SK-N-SH treated with all-trans-retinoic acid at 6 μM for 48 hours (cell line): ENCODE measurements around the gene APOB.

Experiments used
- ATAC-seq: fragments of 200-7000 bp; cut with Tn5 transposase; 3 replicates; pipeline ENCODE4 v1.9.1; 2020; ENCODE audit warnings: mild to moderate bottlenecking, moderate library complexity
- ARNTL ChIP-seq: fragments of 450-650 bp; formaldehyde crosslinking; IDR thresholded peaks from 2 replicates; pipeline ENCODE4 v1.5.0; 2020; ENCODE audit warnings: low read depth, mild to moderate bottlenecking, moderate library complexity, borderline replicate concordance
- BACH2 ChIP-seq: fragments of 250-450 bp; sonication (Bioruptor Pico); IDR thresholded peaks from 2 replicates; pipeline ENCODE4 v1.9.0; 2021; ENCODE audit warnings: mild to moderate bottlenecking, borderline replicate concordance
- CSDC2 ChIP-seq: fragments of 250-450 bp; sonication (Bioruptor Pico); IDR thresholded peaks from 2 replicates; pipeline ENCODE4 v1.5.0; 2020; ENCODE audit warnings: mild to moderate bottlenecking, moderate library complexity
- ESRRG ChIP-seq: fragments of 250-450 bp; sonication (Bioruptor Pico); IDR thresholded peaks from 2 replicates; pipeline ENCODE4 v1.6.1; 2021; ENCODE audit warnings: mild to moderate bottlenecking
- GLIS3 ChIP-seq: fragments of 250-450 bp; sonication (Bioruptor Pico); IDR thresholded peaks from 2 replicates; pipeline ENCODE4 v1.5.0; 2020; ENCODE audit warnings: mild to moderate bottlenecking, moderate library complexity
- ISL1 ChIP-seq: fragments of 250-450 bp; sonication (Bioruptor Pico); IDR thresholded peaks from 2 replicates; pipeline ENCODE4 v2.1.2; 2022; ENCODE audit warnings: mild to moderate bottlenecking, moderate library complexity
- OSR1 ChIP-seq: fragments of 250-450 bp; sonication (Bioruptor Pico); IDR thresholded peaks from 2 replicates; pipeline ENCODE4 v1.8.0; 2022; ENCODE audit warnings: moderate library complexity, mild to moderate bottlenecking, inconsistent platforms
- PATZ1 ChIP-seq: fragments of 250-450 bp; sonication (Bioruptor Pico); IDR thresholded peaks from 2 replicates; pipeline ENCODE4 v1.8.0; 2020; ENCODE audit warnings: mild to moderate bottlenecking, moderate library complexity, borderline replicate concordance
- PPARA ChIP-seq: fragments of 250-450 bp; sonication (Bioruptor Pico); IDR thresholded peaks from 2 replicates; pipeline ENCODE4 v1.5.0; 2020; ENCODE audit warnings: mild to moderate bottlenecking, borderline replicate concordance
- RARB ChIP-seq: fragments of 250-450 bp; sonication (Bioruptor Pico); IDR thresholded peaks from 2 replicates; pipeline ENCODE4 v1.8.0; 2021; ENCODE audit warnings: mild to moderate bottlenecking, moderate library complexity
- TCF4 ChIP-seq: fragments of 250-450 bp; sonication (Bioruptor Pico); IDR thresholded peaks from 2 replicates; pipeline ENCODE4 v1.8.0; 2021; ENCODE audit warnings: mild to moderate bottlenecking, moderate library complexity, borderline replicate concordance
- TOX ChIP-seq: fragments of 250-450 bp; sonication (Bioruptor Pico); IDR thresholded peaks from 2 replicates; pipeline ENCODE4 v1.8.0; 2021; ENCODE audit warnings: mild to moderate bottlenecking, moderate library complexity, borderline replicate concordance
- ZFP30 ChIP-seq: fragments of 450-650 bp; formaldehyde crosslinking; IDR thresholded peaks from 2 replicates; pipeline ENCODE4 v1.5.0; 2022; ENCODE audit warnings: mild to moderate bottlenecking, moderate library complexity
- ZNF565 ChIP-seq: fragments of 450-650 bp; formaldehyde crosslinking; conservative IDR thresholded peaks from 2 replicates; pipeline ENCODE4 v1.5.0; 2020; ENCODE audit warnings: low read depth, mild to moderate bottlenecking, moderate library complexity
- ZNF8 ChIP-seq: fragments of 450-650 bp; formaldehyde crosslinking; IDR thresholded peaks from 2 replicates; pipeline ENCODE4 v1.5.0; 2020; ENCODE audit warnings: mild to moderate bottlenecking, moderate library complexity
- TF ChIP-seq, protein P1 (sequence below): fragments of 250-450 bp; sonication (Bioruptor Pico); IDR thresholded peaks from 2 replicates; pipeline ENCODE4 v1.5.0; 2020; ENCODE audit warnings: mild to moderate bottlenecking, moderate library complexity
- TF ChIP-seq, protein P2 (sequence below): fragments of 250-450 bp; sonication (Bioruptor Pico); IDR thresholded peaks from 2 replicates; pipeline ENCODE4 v1.5.1; 2021; ENCODE audit warnings: mild to moderate bottlenecking, moderate library complexity
- TF ChIP-seq, protein P3 (sequence below): fragments of 250-450 bp; sonication (Bioruptor Pico); IDR thresholded peaks from 2 replicates; pipeline ENCODE4 v1.8.0; 2021; ENCODE audit warnings: low read depth, mild to moderate bottlenecking, moderate library complexity, borderline replicate concordance

Gene APOB

DNA sequence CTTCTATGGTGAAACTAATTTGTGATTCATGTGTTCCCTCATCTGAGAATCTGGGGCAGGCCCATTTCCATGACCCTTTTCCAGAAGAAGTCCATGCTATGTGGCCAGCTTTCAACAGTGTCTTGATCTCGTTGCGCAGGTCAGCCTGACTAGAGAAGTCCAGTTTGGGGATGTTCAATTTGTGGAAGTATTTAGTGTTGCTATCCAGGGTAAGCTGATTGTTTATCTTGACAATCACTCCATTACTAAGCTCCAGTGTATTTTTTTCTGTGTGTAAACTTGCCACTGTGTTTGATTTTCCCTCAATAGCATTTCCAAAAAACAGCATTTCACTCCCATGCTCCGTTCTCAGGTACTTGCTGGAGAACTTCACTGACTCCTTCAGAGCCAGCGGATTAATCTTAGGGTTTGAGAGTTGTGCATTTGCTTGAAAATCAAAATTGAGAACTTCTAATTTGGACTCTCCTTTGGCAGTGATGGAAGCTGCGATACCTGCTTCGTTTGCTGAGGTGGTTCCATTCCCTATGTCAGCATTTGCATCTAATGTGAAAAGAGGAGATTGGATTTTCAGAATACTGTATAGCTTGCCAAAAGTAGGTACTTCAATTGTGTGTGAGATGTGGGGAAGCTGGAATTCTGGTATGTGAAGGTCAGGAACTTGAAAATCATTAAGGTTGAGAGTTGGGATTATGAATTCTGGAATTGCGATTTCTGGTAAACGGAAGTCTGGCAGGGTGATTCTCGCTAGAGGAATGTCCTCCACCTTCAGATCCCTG is 35.7 kb downstream of the APOB start:
- no peak for ATAC-seq
- TF ChIP-seq PPARA (CRISPR knock-in tag) (no peak), PATZ1 (CRISPR knock-in tag) (no peak), TOX (CRISPR knock-in tag) (no peak), ZNF565 (CRISPR knock-in tag) (no peak), CSDC2 (no peak), GLIS3 (CRISPR knock-in tag) (no peak), RARB (CRISPR knock-in tag) (no peak)
- TF ChIP-seq, protein P1, sequence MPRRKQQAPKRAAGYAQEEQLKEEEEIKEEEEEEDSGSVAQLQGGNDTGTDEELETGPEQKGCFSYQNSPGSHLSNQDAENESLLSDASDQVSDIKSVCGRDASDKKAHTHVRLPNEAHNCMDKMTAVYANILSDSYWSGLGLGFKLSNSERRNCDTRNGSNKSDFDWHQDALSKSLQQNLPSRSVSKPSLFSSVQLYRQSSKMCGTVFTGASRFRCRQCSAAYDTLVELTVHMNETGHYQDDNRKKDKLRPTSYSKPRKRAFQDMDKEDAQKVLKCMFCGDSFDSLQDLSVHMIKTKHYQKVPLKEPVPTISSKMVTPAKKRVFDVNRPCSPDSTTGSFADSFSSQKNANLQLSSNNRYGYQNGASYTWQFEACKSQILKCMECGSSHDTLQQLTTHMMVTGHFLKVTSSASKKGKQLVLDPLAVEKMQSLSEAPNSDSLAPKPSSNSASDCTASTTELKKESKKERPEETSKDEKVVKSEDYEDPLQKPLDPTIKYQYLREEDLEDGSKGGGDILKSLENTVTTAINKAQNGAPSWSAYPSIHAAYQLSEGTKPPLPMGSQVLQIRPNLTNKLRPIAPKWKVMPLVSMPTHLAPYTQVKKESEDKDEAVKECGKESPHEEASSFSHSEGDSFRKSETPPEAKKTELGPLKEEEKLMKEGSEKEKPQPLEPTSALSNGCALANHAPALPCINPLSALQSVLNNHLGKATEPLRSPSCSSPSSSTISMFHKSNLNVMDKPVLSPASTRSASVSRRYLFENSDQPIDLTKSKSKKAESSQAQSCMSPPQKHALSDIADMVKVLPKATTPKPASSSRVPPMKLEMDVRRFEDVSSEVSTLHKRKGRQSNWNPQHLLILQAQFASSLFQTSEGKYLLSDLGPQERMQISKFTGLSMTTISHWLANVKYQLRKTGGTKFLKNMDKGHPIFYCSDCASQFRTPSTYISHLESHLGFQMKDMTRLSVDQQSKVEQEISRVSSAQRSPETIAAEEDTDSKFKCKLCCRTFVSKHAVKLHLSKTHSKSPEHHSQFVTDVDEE (CRISPR knock-in tag): no peak
- TF ChIP-seq, all 23 proteins: peak for 0

GRCh38 chr2:21007129-21008013 is 36.5 kb downstream of the APOB start:
- no peak for TF ChIP-seq PATZ1 (CRISPR knock-in tag)
- TF ChIP-seq OSR1 (CRISPR knock-in tag): no peak
- TF ChIP-seq GLIS3 (CRISPR knock-in tag): no peak
- TF ChIP-seq ESRRG (CRISPR knock-in tag): no peak
- TF ChIP-seq, protein P2, sequence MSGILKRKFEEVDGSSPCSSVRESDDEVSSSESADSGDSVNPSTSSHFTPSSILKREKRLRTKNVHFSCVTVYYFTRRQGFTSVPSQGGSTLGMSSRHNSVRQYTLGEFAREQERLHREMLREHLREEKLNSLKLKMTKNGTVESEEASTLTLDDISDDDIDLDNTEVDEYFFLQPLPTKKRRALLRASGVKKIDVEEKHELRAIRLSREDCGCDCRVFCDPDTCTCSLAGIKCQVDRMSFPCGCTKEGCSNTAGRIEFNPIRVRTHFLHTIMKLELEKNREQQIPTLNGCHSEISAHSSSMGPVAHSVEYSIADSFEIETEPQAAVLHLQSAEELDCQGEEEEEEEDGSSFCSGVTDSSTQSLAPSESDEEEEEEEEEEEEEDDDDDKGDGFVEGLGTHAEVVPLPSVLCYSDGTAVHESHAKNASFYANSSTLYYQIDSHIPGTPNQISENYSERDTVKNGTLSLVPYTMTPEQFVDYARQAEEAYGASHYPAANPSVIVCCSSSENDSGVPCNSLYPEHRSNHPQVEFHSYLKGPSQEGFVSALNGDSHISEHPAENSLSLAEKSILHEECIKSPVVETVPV (CRISPR knock-in tag): no peak
- no peak for TF ChIP-seq TCF4 (CRISPR knock-in tag)
- no peak for TF ChIP-seq ZNF565 (CRISPR knock-in tag)
- TF ChIP-seq TOX (CRISPR knock-in tag): no peak
- no peak for TF ChIP-seq BACH2 (CRISPR knock-in tag)
- no peak for TF ChIP-seq ARNTL (CRISPR knock-in tag)
- ATAC-seq: no peak

DNA sequence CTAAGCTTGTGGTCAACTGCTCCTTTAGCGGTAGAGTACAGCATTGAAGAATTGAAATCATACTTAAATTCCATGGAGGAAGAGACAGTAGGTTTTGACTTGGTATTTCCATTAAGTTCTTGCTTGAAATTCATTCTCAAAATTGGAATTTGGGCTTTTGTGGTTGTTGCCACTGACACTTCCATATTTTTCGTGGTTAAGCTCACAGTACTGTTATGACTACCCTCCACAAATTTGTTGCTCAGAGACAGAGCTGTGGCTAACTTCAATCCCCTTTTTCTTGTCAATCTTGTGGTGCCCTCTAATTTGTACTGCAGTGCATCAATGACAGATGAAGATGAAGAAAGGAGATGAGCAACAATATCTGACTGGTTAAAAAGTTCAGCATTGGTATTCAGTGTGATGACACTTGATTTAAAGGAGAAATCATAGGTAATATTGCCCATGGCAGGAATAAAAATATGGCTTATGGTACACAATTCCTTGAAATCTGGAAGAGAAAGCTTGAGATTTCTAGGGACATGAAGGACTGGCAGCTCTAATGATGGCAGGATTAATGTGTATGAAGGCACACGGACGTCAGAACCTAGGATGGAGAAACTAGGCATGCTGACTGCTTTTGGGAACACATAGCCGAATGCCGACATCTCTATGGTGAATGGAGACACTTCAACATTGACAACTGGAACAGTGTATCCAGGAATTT is 37.3 kb downstream of the APOB start:
- ATAC-seq: no peak
- TF ChIP-seq ZFP30 (no peak), ZNF8 (CRISPR knock-in tag) (no peak), TOX (CRISPR knock-in tag) (no peak), ISL1 (CRISPR knock-in tag) (no peak), CSDC2 (no peak), ARNTL (CRISPR knock-in tag) (no peak), OSR1 (CRISPR knock-in tag) (no peak), GLIS3 (CRISPR knock-in tag) (no peak), RARB (CRISPR knock-in tag) (no peak), BACH2 (CRISPR knock-in tag) (no peak)
- TF ChIP-seq, protein P2 (CRISPR knock-in tag): no peak
- TF ChIP-seq, protein P3, sequence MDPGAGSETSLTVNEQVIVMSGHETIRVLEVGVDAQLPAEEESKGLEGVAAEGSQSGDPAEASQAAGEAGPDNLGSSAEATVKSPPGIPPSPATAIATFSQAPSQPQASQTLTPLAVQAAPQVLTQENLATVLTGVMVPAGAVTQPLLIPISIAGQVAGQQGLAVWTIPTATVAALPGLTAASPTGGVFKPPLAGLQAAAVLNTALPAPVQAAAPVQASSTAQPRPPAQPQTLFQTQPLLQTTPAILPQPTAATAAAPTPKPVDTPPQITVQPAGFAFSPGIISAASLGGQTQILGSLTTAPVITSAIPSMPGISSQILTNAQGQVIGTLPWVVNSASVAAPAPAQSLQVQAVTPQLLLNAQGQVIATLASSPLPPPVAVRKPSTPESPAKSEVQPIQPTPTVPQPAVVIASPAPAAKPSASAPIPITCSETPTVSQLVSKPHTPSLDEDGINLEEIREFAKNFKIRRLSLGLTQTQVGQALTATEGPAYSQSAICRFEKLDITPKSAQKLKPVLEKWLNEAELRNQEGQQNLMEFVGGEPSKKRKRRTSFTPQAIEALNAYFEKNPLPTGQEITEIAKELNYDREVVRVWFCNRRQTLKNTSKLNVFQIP: no peak
